ENCODE data around the gene INTS4.

- TF ChIP-seq TAF1 (IDR thresholded peaks at IDR 0.05; ENCODE audit: borderline replicate concordance, low read depth, low read length) (no peak), POLR2A (IDR thresholded peaks at IDR 0.05; ENCODE audit: low read depth, low read length) (no peak)
These were observed 112.1 kb downstream of the INTS4 start for GRCh38 chr11:77882396-77882795.
